CD4-positive, CD25-positive, alpha-beta regulatory T cell (primary cell): ENCODE data around the gene PDZK1. TPM values are rescaled to one million over a fixed set of nuclear protein-coding genes. Genes with fewer than 3 reads are reported as not detected.

Experiments used
- ATAC-seq, 2 donors: fragments of 150-1000 bp; cut with Tn5 transposase; one replicate each; pipeline ENCODE4 v1.10.0; 2021; ENCODE audit warnings: low read depth in 2 of 2, moderate number of reproducible peaks in 2 of 2, moderate library complexity in 1 of 2
- DNase-seq, 3 donors: peaks; one replicate each; pipeline versions ENCODE4 v3.0.0 to v3.0.0-alpha.2; 2012 to 2022; ENCODE audit warnings: mixed read lengths in 1 of 3
- H3K27ac ChIP-seq: one replicate; pipeline ENCODE4 v1.7.0; 2013; ENCODE audit warnings: mild to moderate bottlenecking, low read length; ENCODE audit not compliant: insufficient read depth, poor library complexity, severe bottlenecking
- H3K27me3 ChIP-seq: one replicate; pipeline ENCODE4 v1.7.0; 2013; ENCODE audit warnings: low read length; ENCODE audit not compliant: control insufficient read depth, insufficient read depth
- H3K36me3 ChIP-seq: one replicate; pipeline ENCODE4 v1.7.0; 2013; ENCODE audit warnings: mild to moderate bottlenecking, low read length, moderate library complexity; ENCODE audit not compliant: control insufficient read depth, insufficient read depth
- H3K4me1 ChIP-seq: 2 replicates; pipeline ENCODE4 v1.7.0; 2013; ENCODE audit warnings: mild to moderate bottlenecking, low read length; ENCODE audit not compliant: insufficient read depth, control insufficient read depth, poor library complexity, severe bottlenecking
- H3K4me3 ChIP-seq: one replicate; pipeline ENCODE4 v1.7.0; 2013; ENCODE audit warnings: low read depth, mild to moderate bottlenecking, low read length, moderate library complexity
- H3K9me3 ChIP-seq, 2 experiments: 1 replicate in 1 of 2; 2 replicates in 1 of 2; pipeline ENCODE4 v1.7.0; 2013; ENCODE audit warnings: low read length in 2 of 2, mild to moderate bottlenecking in 1 of 2, moderate library complexity in 1 of 2; ENCODE audit not compliant: control insufficient read depth in 2 of 2
- H3K27ac Mint-ChIP-seq, 3 donors: one replicate each; pipeline ENCODE4 v1.8.0; 2020 to 2022; ENCODE audit warnings: mild to moderate bottlenecking in 3 of 3, mixed read lengths in 3 of 3, moderate library complexity in 2 of 3
- H3K27me3 Mint-ChIP-seq: one replicate; pipeline ENCODE4 v1.8.0; 2022; ENCODE audit warnings: mild to moderate bottlenecking, mixed read lengths
- H3K36me3 Mint-ChIP-seq: one replicate; pipeline ENCODE4 v1.8.0; 2020; ENCODE audit warnings: mixed read lengths
- H3K4me1 Mint-ChIP-seq, 4 donors: one replicate each; pipeline ENCODE4 v1.8.0; 2020 to 2022; ENCODE audit warnings: mixed read lengths in 4 of 4, mild to moderate bottlenecking in 1 of 4
- H3K4me3 Mint-ChIP-seq, 4 donors: one replicate each; pipeline ENCODE4 v1.8.0; 2020 to 2022; ENCODE audit warnings: mild to moderate bottlenecking in 4 of 4, mixed read lengths in 4 of 4, moderate library complexity in 3 of 4
- H3K9me3 Mint-ChIP-seq, 7 donors: one replicate each; pipeline ENCODE4 v1.8.0; 2020 to 2022; ENCODE audit warnings: mixed read lengths in 7 of 7, mild to moderate bottlenecking in 3 of 7, moderate library complexity in 2 of 7
- polyA plus RNA-seq, 4 donors: library from polyadenylated mRNA; unstranded; fragments of 300-500 nt; fragmentation: Illumina TruSeq; gene quantifications; one replicate each; pipeline ENCODE4 v1.2.3, GENCODE V29; 2021
- total RNA-seq: library from RNA; stranded (reverse); gene quantifications from one replicate; pipeline ENCODE4 v1.2.3, GENCODE V29; 2022

The PDZK1 gene
- total and polyA plus RNA-seq, 5 donors from 2014 or later = 0.15 to 0.16 TPM; not detected in 3

DNA sequence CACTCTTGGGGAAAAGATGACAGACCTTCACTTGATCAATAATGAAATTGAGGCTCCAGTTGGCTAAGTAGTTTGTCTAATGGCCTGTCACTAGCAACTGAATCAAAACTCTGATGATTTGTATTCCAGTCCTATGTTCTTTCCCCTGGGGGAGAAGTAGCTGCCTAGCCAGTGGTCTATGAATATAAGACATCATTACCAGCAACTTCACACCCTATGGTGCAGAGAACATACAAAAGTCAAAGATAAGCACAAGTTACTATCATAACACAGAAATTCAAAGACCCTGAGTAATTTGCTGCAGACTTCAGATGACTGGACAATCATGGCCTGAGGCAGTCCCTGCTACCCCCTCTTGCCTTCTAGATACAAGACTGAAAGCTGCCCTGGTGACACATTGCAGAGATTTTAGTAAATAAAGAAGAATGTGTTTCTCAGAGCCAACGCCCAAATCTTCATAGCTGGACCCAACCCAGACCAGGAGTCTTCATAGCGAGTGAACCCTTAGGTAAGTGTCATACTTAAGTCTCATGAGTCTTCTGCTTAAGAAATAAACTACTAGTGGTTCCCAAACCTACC lies 993 bp downstream of the PDZK1 start:
- no peaks in the 10 kb centered on the region for H3K9me3 ChIP-seq
- no peak overlapping the region for H3K4me3 Mint-ChIP-seq
- no peaks in the 10 kb centered on the region for H3K4me1 ChIP-seq
- peaks cover 0 to 4% (median 0%) of the 10 kb centered on the region in 7 donors for H3K9me3 Mint-ChIP-seq
- H3K36me3 ChIP-seq = no peaks in the 10 kb centered on the region
- no peak for DNase-seq
- H3K36me3 Mint-ChIP-seq = no peaks in the 10 kb centered on the region
- no peak overlapping the region for H3K4me3 ChIP-seq
- no peak overlapping the region for H3K27ac Mint-ChIP-seq
- H3K27ac ChIP-seq = no peak overlapping the region
- H3K27me3 ChIP-seq = peaks cover 3% of the 10 kb centered on the region
- H3K4me1 Mint-ChIP-seq = no peaks in the 10 kb centered on the region
- peaks cover 6% of the 10 kb centered on the region for H3K27me3 Mint-ChIP-seq
- no peak for ATAC-seq

DNA sequence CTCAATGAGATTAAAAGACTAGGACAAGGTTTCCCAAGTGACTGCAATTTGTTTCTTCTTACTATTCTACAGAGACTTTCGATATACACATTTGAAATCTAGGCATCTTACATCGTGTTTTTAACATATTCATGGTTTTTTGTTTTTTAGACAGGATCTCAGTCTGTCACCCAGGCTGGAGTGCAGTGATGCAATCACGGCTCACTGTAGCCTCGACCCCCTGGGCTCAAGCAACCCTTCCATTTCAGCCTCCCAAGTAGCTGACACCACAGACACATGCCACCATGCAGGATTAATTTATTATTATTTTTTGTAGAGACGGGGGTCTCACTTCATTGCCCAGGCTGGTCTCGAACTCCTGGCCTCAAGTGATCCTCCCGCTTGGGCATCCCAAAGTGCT lies 1.5 kb downstream of the PDZK1 start:
- Histone ChIP-seq H3K4me3 (no peak overlapping the region), H3K4me1 (no peaks in the 10 kb centered on the region), H3K9me3 (no peaks in the 10 kb centered on the region), H3K27ac (no peak overlapping the region), H3K36me3 (no peaks in the 10 kb centered on the region), H3K27me3 (peaks cover 3% of the 10 kb centered on the region)
- Mint-ChIP-seq H3K27me3 (peaks cover 8% of the 10 kb centered on the region), H3K9me3 (no peaks in the 10 kb centered on the region), H3K27ac (no peak overlapping the region), H3K4me3 (no peak overlapping the region), H3K4me1 (no peaks in the 10 kb centered on the region), H3K36me3 (no peaks in the 10 kb centered on the region)
- ATAC-seq (no peak), DNase-seq (no peak)

GRCh38 chr1:145702826-145703225 lies 4.3 kb downstream of the PDZK1 start:
- peaks cover 3% of the 10 kb centered on the region for H3K27me3 ChIP-seq
- no peaks in the 10 kb centered on the region for H3K36me3 ChIP-seq
- Mint-ChIP-seq H3K9me3 (peaks cover 0 to 1% (median 0%) of the 10 kb centered on the region in 7 donors), H3K4me1 (no peaks in the 10 kb centered on the region), H3K36me3 (no peaks in the 10 kb centered on the region), H3K4me3 (no peak overlapping the region), H3K27me3 (peaks cover 14% of the 10 kb centered on the region), H3K27ac (no peak overlapping the region)
- H3K4me1 ChIP-seq = no peaks in the 10 kb centered on the region
- H3K27ac ChIP-seq = no peak overlapping the region
- ATAC-seq = no peak
- no peaks in the 10 kb centered on the region for H3K9me3 ChIP-seq
- no peak for DNase-seq
- H3K4me3 ChIP-seq = no peak overlapping the region

DNA sequence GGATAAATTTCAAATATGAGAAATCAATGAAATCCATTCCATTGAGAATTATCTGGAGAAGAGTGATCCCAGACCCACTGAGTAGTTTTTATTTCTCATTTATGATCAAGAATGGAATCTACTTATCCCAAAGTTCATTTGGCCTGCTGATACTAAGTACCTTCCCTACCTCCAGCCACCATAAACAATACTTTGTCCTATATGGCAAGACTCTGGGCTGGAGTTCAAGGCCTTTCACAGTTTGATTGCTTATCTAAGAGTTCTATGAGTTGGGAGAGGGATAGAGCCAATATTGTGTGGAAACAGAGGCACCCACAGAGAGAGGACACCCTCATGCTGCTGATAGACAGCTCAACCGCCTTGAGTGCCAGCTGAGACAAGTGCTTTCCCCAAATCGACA lies 5.1 kb downstream of the PDZK1 start:
- Histone ChIP-seq H3K27me3 (peaks cover 3% of the 10 kb centered on the region), H3K36me3 (no peaks in the 10 kb centered on the region), H3K9me3 (no peaks in the 10 kb centered on the region), H3K4me3 (no peak overlapping the region), H3K27ac (no peak overlapping the region), H3K4me1 (no peaks in the 10 kb centered on the region)
- no peaks in the 10 kb centered on the region for H3K36me3 Mint-ChIP-seq
- no peak overlapping the region for H3K27ac Mint-ChIP-seq
- no peaks in the 10 kb centered on the region for H3K4me1 Mint-ChIP-seq
- H3K9me3 Mint-ChIP-seq = peaks cover 0 to 1% (median 0%) of the 10 kb centered on the region in 7 donors
- H3K4me3 Mint-ChIP-seq = no peak overlapping the region
- DNase-seq = no peak
- peaks cover 17% of the 10 kb centered on the region for H3K27me3 Mint-ChIP-seq
- no peak for ATAC-seq

GRCh38 chr1:145701306-145701862 lies 5.8 kb downstream of the PDZK1 start:
- Histone ChIP-seq H3K36me3 (no peaks in the 10 kb centered on the region), H3K9me3 (no peaks in the 10 kb centered on the region), H3K27ac (no peak overlapping the region), H3K27me3 (peaks cover 3% of the 10 kb centered on the region), H3K4me3 (no peak overlapping the region), H3K4me1 (no peaks in the 10 kb centered on the region)
- no peak for ATAC-seq
- H3K4me3 Mint-ChIP-seq = no peak overlapping the region
- peak overlapping the region in 1 of 3 donors; percentile 28 for H3K27ac Mint-ChIP-seq
- H3K36me3 Mint-ChIP-seq = no peaks in the 10 kb centered on the region
- H3K9me3 Mint-ChIP-seq = peaks cover 0 to 3% (median 0%) of the 10 kb centered on the region in 7 donors
- peaks cover 21% of the 10 kb centered on the region for H3K27me3 Mint-ChIP-seq
- H3K4me1 Mint-ChIP-seq = no peaks in the 10 kb centered on the region
- no peak for DNase-seq

DNA sequence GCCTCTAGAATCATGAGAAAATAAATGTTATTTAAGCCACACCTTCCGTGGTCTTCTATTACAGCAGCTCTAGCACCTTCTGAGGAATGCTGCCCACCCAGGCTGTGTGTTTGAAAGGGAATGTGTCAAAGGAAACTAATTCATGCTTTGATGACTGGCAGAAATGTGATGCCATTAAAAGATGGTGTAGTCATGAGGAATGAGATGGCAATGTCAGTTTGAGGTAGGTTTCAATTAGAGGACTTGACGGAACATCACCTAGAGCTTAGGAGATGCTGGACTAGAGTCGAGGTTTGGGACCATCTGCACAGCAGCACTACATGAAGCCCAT lies 10.6 kb downstream of the PDZK1 start:
- H3K27ac ChIP-seq = no peak overlapping the region
- no peaks in the 10 kb centered on the region for H3K4me1 ChIP-seq
- Mint-ChIP-seq H3K4me3 (no peak overlapping the region), H3K9me3 (peaks cover 0 to 3% (median 0%) of the 10 kb centered on the region in 7 donors), H3K4me1 (peaks cover 0 to 4% (median 0%) of the 10 kb centered on the region in 4 donors), H3K36me3 (no peaks in the 10 kb centered on the region), H3K27ac (no peak overlapping the region), H3K27me3 (peaks cover 20% of the 10 kb centered on the region)
- ATAC-seq = no peak
- no peak overlapping the region for H3K4me3 ChIP-seq
- no peak for DNase-seq
- H3K27me3 ChIP-seq = peaks cover 2% of the 10 kb centered on the region
- no peaks in the 10 kb centered on the region for H3K36me3 ChIP-seq
- no peaks in the 10 kb centered on the region for H3K9me3 ChIP-seq

- H3K4me3 Mint-ChIP-seq = no peak overlapping the region
Observed at GRCh38 chr1:145695821-145696629, 11.1 kb downstream of the PDZK1 start.

More at GRCh38 chr1:145695821-145696629, 11.1 kb downstream of the PDZK1 start:
- Mint-ChIP-seq H3K4me1 (peaks cover 0 to 7% (median under 1%) of the 10 kb centered on the region in 4 donors), H3K27ac (peak overlapping the region in 1 of 3 donors; percentile 67), H3K9me3 (peaks cover 0 to 3% (median 0%) of the 10 kb centered on the region in 7 donors), H3K27me3 (peaks cover 20% of the 10 kb centered on the region), H3K36me3 (no peaks in the 10 kb centered on the region)
- no peak for DNase-seq
- Histone ChIP-seq H3K4me1 (no peaks in the 10 kb centered on the region), H3K27ac (no peak overlapping the region), H3K36me3 (no peaks in the 10 kb centered on the region), H3K9me3 (no peaks in the 10 kb centered on the region), H3K4me3 (no peak overlapping the region), H3K27me3 (peaks cover 2% of the 10 kb centered on the region)
- no peak for ATAC-seq
